ENCODE measurements around the gene UQCRC1.

GRCh38 chr3:48569400-48569799 is 40.0 kb downstream of the UQCRC1 start:
- TF ChIP-seq REST (tag by site-specific recombination; IDR thresholded peaks at IDR 0.05) (no peak), MZF1 (tag by site-specific recombination; IDR thresholded peaks at IDR 0.05; ENCODE audit: borderline replicate concordance) (no peak), ZNF274 (IDR thresholded peaks at IDR 0.05; ENCODE audit: low read length) (no peak), ZNF274 (tag by site-specific recombination; IDR thresholded peaks at IDR 0.05; ENCODE audit: borderline replicate concordance) (no peak), CTCF (tag by site-specific recombination; IDR thresholded peaks at IDR 0.05) (no peak), ZNF701 (tag by site-specific recombination; IDR thresholded peaks at IDR 0.05) (no peak), SP7 (tag by site-specific recombination; IDR thresholded peaks at IDR 0.05) (no peak), ZNF138 (tag by site-specific recombination; IDR thresholded peaks at IDR 0.05; ENCODE audit: borderline replicate concordance) (no peak), ZNF112 (tag by site-specific recombination; IDR thresholded peaks at IDR 0.05) (no peak), SP3 (tag by site-specific recombination; IDR thresholded peaks at IDR 0.05) (no peak), ZBTB1 (tag by site-specific recombination; IDR thresholded peaks at IDR 0.05) (no peak), ZNF211 (tag by site-specific recombination; IDR thresholded peaks at IDR 0.05; ENCODE audit: low read depth) (no peak)
- TF ChIP-seq, protein P1, sequence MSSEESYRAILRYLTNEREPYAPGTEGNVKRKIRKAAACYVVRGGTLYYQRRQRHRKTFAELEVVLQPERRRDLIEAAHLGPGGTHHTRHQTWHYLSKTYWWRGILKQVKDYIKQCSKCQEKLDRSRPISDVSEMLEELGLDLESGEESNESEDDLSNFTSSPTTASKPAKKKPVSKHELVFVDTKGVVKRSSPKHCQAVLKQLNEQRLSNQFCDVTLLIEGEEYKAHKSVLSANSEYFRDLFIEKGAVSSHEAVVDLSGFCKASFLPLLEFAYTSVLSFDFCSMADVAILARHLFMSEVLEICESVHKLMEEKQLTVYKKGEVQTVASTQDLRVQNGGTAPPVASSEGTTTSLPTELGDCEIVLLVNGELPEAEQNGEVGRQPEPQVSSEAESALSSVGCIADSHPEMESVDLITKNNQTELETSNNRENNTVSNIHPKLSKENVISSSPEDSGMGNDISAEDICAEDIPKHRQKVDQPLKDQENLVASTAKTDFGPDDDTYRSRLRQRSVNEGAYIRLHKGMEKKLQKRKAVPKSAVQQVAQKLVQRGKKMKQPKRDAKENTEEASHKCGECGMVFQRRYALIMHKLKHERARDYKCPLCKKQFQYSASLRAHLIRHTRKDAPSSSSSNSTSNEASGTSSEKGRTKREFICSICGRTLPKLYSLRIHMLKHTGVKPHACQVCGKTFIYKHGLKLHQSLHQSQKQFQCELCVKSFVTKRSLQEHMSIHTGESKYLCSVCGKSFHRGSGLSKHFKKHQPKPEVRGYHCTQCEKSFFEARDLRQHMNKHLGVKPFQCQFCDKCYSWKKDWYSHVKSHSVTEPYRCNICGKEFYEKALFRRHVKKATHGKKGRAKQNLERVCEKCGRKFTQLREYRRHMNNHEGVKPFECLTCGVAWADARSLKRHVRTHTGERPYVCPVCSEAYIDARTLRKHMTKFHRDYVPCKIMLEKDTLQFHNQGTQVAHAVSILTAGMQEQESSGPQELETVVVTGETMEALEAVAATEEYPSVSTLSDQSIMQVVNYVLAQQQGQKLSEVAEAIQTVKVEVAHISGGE (tag by site-specific recombination; conservative IDR thresholded peaks at IDR 0.05; ENCODE audit: low read depth) = no peak
